Nephron (organoid): Measurements from ENCODE around the gene GFOD1.
"Not testable (repeated sequence)": the region's sequence is repeated elsewhere in the genome, so short reads cannot be mapped to it uniquely, and the experiment has no call there.

Experiments used
- H3K27ac Mint-ChIP-seq, 3 experiments: 2 replicates each; pipeline ENCODE4 v1.8.0; 2020; ENCODE audit warnings: mixed read lengths in 3 of 3, mild to moderate bottlenecking in 2 of 3, moderate library complexity in 1 of 3
- H3K27me3 Mint-ChIP-seq: 2 replicates; pipeline ENCODE4 v1.8.0; 2021; ENCODE audit warnings: low read depth, mild to moderate bottlenecking, moderate library complexity, mixed read lengths
- H3K36me3 Mint-ChIP-seq: 2 replicates; pipeline ENCODE4 v1.8.0; 2020; ENCODE audit warnings: low read depth, mixed read lengths
- H3K4me1 Mint-ChIP-seq: 2 replicates; pipeline ENCODE4 v1.8.0; 2020; ENCODE audit warnings: mixed read lengths
- H3K4me3 Mint-ChIP-seq, 3 experiments: 2 replicates each; pipeline ENCODE4 v1.8.0; 2020; ENCODE audit warnings: mild to moderate bottlenecking in 3 of 3, mixed read lengths in 3 of 3, moderate library complexity in 2 of 3
- H3K9me3 Mint-ChIP-seq: 2 replicates; pipeline ENCODE4 v1.8.0; 2020; ENCODE audit warnings: mixed read lengths
- TF ChIP-seq, protein P1 (sequence below), 3 experiments: fragments of 200-600 bp; sonication (generic); IDR thresholded peaks; one replicate each; pipeline ENCODE4 v1.5.0; 2021; ENCODE audit warnings: antibody characterized with exemption in 3 of 3; ENCODE audit not compliant: unreplicated experiment in 3 of 3

The GFOD1 gene

DNA sequence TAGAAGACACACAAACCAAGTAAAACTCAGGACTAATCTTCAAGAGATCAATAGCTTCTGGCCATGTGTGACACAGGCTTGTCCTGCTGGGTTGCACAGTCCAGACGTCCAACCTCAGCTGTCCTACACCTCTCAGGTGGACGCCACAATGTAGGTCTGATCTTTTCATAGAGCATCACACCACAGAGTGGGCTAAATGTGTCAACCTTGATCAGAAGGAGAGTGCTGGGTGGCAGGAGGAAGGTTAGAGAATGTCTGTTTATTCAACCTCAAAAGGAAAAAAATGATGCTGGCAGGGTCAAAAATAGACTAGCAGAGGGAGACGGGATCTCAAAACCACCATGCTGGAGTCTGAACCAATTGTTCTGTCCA is 41.7 kb downstream of the GFOD1 start:
- TF ChIP-seq, protein P1, sequence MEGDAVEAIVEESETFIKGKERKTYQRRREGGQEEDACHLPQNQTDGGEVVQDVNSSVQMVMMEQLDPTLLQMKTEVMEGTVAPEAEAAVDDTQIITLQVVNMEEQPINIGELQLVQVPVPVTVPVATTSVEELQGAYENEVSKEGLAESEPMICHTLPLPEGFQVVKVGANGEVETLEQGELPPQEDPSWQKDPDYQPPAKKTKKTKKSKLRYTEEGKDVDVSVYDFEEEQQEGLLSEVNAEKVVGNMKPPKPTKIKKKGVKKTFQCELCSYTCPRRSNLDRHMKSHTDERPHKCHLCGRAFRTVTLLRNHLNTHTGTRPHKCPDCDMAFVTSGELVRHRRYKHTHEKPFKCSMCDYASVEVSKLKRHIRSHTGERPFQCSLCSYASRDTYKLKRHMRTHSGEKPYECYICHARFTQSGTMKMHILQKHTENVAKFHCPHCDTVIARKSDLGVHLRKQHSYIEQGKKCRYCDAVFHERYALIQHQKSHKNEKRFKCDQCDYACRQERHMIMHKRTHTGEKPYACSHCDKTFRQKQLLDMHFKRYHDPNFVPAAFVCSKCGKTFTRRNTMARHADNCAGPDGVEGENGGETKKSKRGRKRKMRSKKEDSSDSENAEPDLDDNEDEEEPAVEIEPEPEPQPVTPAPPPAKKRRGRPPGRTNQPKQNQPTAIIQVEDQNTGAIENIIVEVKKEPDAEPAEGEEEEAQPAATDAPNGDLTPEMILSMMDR (IDR thresholded peaks at IDR 0.05; ENCODE audit: unreplicated experiment in 3 of 3): no peak

DNA sequence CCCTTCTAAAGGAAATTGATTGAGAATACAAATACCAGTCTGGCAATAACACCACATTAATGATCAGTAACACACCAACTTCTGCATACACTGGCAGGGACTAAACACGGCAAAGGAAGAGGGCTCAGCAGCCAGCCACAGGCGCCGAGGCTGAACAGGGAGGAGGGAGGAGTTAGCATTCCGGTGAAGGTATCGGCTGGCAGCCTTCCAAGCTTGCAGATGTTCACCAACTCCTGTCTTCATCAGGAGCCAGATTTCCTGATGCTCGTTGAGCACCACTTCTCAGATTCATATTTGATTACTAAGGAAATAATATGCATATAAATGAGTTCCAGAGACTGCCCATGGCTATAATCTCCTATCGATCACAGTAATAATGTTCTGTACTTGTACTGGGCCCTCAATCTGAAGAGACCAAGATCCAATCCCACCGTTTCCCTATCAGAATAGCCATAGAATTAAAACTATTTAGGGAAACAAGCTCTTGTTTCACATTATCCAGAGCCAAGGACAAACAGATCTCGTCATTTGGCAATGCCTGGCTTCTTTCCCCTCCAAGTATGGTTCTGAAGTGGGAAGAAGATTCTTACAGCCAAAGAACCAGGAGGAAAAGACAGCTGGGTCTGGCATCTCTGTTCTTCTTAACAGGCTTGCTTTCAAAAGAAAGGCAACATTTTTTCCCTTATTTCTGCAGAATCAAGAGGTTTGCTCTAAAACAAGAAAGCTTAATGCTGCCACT is 42.2 kb downstream of the GFOD1 start:
- peaks cover 17% of the 10 kb centered on the region for H3K4me1 Mint-ChIP-seq

More for the DNA sequence above, 41.7 kb downstream of the GFOD1 start:
- H3K36me3 Mint-ChIP-seq: no peaks in the 10 kb centered on the region
- H3K9me3 Mint-ChIP-seq: no peaks in the 10 kb centered on the region
- H3K27me3 Mint-ChIP-seq: peaks cover 16% of the 10 kb centered on the region
- H3K4me3 Mint-ChIP-seq: no peak overlapping the region
- H3K27ac Mint-ChIP-seq: no peak overlapping the region
- peaks cover 15% of the 10 kb centered on the region for H3K4me1 Mint-ChIP-seq

DNA sequence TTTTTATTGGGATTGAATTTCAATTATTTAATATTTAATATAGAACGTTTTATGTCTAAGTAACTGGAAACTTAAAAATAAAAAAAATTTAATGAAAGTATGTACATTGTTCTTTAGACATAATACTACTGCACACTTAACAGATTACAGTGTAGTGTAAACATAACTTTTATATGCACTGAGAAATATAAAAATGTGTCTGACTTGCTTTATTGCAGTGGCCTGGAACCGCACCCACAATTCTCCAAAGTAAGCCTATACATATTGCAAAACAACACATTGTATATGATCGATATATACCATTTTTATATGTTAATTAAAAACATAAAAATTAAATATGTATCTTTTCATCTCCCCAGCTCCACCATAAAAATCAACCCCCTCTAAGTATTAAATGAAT is 42.8 kb downstream of the GFOD1 start:
- Mint-ChIP-seq H3K27me3 (peaks cover 17% of the 10 kb centered on the region), H3K36me3 (no peaks in the 10 kb centered on the region), H3K4me1 (peaks cover 17% of the 10 kb centered on the region), H3K4me3 (no peak overlapping the region), H3K27ac (no peak overlapping the region), H3K9me3 (no peaks in the 10 kb centered on the region)
- TF ChIP-seq, protein P1 (IDR thresholded peaks at IDR 0.05; ENCODE audit: unreplicated experiment in 3 of 3): no peak

More for the DNA sequence above, 42.2 kb downstream of the GFOD1 start:
- TF ChIP-seq, protein P1 (IDR thresholded peaks at IDR 0.05; ENCODE audit: unreplicated experiment in 3 of 3): no peak
- H3K9me3 Mint-ChIP-seq: no peaks in the 10 kb centered on the region
- peaks cover 17% of the 10 kb centered on the region for H3K27me3 Mint-ChIP-seq
- no peak overlapping the region for H3K4me3 Mint-ChIP-seq
- no peak overlapping the region for H3K27ac Mint-ChIP-seq
- H3K36me3 Mint-ChIP-seq: no peaks in the 10 kb centered on the region

DNA sequence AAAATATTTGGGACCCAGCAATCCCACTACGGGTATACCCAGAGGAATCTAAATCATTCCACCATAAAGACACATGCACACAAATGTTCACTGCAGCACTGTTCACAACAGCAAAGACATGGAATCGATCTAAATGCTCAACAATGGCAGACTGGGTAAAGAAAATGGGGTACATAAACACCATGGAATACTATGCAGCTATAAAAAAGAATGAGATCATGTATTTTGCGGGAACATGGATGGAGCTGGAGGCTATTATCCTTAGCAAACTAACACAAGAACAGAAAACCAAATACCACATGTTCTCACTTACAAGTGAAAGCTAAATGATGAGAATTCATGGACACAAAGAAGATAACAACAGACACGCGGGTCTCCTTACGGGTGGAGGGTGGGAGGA is 43.4 kb downstream of the GFOD1 start:
- H3K4me3 Mint-ChIP-seq, H3K27ac Mint-ChIP-seq, H3K9me3 Mint-ChIP-seq, H3K36me3 Mint-ChIP-seq: not testable (repeated sequence)
- Mint-ChIP-seq H3K27me3 (peaks cover 17% of the 10 kb centered on the region), H3K4me1 (peaks cover 17% of the 10 kb centered on the region)

DNA sequence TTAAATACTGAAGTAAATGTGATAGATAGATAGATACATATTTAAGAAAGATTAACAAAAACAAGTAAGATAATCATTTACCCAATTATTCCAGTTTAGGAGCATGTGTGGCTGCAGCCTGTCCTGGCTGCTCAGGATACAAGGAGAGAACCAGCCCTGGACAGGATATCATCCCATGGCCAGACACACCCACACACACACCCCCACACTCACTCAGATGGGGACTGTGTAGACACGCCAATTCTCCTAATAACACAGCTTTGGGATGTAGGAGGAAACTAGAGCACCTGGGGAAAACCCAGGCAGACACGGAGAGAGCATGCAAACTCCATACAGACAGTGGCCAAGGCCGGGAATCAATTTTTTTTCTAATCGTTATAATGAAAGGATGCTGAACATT is 45.6 kb downstream of the GFOD1 start:
- H3K27me3 Mint-ChIP-seq: peaks cover 7% of the 10 kb centered on the region
- H3K36me3 Mint-ChIP-seq: no peaks in the 10 kb centered on the region
- no peak overlapping the region for H3K4me3 Mint-ChIP-seq
- TF ChIP-seq, protein P1 (IDR thresholded peaks at IDR 0.05; ENCODE audit: unreplicated experiment in 3 of 3): no peak
- peaks cover 17% of the 10 kb centered on the region for H3K4me1 Mint-ChIP-seq
- no peaks in the 10 kb centered on the region for H3K9me3 Mint-ChIP-seq
- H3K27ac Mint-ChIP-seq: no peak overlapping the region

DNA sequence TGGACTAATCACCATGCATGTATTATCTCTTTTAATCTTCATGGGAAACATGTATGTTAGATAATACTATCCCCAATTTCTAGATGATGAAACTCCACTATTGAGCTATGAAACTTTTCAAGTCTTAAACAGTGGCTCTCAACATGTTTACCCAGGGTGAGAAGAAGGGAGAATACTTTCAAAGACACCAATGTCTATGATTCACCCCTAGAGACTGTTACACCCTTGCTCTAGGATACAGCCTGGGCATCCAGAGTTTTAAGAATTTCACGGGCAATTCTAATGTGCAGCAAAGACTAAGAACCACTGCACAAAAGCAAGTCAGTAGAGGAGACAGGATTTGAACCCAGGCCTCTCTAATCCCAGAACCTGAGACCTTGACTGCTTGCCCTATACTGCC is 47.8 kb downstream of the GFOD1 start:
- H3K4me1 Mint-ChIP-seq: peaks cover 6% of the 10 kb centered on the region

More for the DNA sequence above, 47.8 kb downstream of the GFOD1 start:
- Mint-ChIP-seq H3K9me3 (peaks cover 3% of the 10 kb centered on the region), H3K36me3 (no peaks in the 10 kb centered on the region), H3K4me3 (no peak overlapping the region), H3K27me3 (peaks cover 7% of the 10 kb centered on the region), H3K27ac (no peak overlapping the region)
- TF ChIP-seq, protein P1 (IDR thresholded peaks at IDR 0.05; ENCODE audit: unreplicated experiment in 3 of 3): no peak
